Measurements from ENCODE around the gene PCMT1.
"Not testable (repeated sequence)": the region's sequence is repeated elsewhere in the genome, so short reads cannot be mapped to it uniquely, and the experiment has no call there.

The PCMT1 gene

DNA sequence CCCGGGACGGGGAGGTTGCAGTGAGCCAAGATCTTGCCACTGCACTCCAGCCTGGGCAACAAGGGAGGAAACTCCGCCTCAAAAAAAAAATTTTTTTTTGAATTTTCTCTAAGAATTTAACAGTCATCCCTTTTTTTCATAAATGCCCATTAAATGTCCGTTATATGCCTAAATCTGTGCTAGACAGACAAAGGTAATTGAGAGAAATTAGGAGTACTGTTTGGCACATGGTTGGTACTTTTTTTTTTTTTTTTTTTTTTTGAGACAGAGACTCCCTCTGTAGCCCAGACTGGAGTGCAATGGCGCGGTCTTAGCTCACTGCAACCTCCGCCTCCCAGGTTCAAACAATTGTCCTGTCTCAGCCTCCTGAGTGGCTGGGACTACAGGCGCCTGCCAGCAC is 1.7 kb downstream of the PCMT1 start:
- DNase-seq, result no peak

DNA sequence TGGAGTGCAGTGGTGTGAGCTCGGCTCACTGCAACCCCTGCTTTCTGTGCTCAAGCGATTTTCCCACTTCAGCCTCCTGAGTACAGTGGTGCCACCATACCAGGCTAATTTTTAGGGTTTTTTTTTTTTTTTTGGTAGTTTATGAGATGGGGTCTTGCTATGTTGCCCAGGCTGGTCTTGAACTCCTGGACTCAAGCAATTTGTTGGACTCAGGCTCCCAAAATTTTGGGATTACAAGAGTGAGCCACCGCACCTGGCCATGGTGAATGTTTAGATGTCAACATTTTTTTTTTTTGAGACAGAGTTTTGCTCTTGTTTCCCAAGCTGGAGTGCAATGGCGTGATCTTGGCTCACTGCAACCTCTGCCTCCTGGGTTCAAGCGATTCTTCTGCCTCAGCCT is 2.4 kb downstream of the PCMT1 start:
- DNase-seq, result not testable (repeated sequence)

DNA sequence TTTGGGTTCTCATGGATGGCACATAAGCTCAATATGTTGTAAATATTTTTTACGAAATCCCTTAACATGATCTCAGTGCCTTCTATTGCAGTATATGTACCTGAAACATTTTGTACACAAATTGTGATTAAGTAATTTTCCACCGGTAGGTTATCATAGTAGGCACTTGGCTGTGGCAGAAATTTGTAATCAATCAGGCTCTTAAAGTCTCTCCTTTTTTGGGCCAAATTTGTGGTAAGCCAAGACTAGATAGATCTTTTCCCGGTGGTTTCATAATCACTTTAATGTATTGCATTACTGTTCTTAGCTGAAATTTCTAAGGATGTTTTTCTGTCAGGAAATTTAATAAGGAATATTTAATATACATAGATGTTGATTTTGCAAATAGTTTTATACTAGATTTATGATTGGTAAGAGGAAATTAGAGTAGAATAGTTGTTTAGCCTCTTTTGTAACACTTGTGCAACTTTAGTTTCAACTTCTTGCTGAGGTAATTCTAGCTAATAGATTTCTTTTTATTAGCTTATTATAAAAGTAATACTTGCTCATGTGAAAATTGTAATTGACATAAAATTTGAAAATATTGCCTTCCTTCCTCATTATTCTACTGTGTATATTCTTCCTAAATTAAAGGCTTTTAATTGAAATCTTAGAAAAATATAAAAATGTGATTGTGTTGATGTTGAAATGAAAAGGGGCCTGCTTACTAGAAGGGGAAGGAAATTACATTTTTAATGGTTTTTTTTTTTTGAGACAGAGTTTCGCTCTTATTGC is 3.2 kb downstream of the PCMT1 start:
- DNase-seq, result no peak

DNA sequence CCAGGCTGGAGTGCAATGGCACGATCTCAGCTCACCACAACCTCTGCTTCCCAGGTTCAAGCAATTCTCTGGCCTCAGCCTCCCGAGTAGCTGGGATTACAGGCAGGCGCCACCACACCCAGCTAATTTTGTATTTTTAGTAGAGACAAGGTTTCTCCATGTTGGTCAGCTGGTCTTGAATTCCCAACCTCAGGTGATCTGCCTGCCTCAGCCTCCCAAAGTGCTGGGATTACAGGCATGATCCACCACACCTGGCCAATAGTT is 3.8 kb downstream of the PCMT1 start:
- not testable (repeated sequence) for DNase-seq

DNA sequence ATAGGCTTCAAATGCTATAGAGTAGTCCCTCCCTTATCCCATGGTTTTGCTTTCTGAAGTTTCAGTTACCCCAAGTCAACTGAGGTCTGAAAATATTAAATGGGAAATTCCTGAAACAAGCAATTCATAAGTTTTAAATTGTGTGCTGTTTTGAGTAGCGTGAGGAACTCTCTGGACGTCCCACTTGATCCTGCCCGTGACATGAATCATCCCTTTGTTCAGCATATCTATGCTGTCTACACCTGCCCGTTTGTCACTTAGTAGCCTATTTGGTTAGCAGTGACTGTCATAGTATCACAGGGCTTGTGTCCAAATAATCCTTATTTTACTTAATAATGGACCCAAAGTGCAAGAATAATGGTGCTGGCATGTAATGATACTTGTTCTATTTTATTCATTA is 5.0 kb downstream of the PCMT1 start:
- no peak for DNase-seq

GRCh38 chr6:149755300-149756260 is 6.0 kb downstream of the PCMT1 start:
- no peak for DNase-seq

DNA sequence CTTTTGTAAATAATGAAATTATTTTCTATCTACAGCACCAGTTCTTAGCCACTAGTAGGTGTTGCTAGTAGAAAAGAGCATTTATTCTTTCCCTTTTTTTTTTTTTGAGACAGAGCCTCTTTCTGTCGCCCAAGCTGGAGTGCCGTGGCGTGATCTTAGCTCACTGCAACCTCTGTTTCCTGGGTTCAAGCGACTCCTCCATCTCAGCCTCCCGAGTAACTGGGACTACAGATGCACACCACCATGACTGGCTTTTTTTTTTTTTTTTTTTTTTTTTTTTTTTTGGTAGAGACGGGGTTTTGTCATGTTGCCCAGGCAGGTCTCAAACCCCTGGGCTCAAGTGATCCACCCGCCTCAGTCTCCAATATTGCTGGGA is 6.7 kb downstream of the PCMT1 start:
- no peak for DNase-seq

- DNase-seq, result no peak
Observed at GRCh38 chr6:149761438-149761837, 11.9 kb downstream of the PCMT1 start.

DNA sequence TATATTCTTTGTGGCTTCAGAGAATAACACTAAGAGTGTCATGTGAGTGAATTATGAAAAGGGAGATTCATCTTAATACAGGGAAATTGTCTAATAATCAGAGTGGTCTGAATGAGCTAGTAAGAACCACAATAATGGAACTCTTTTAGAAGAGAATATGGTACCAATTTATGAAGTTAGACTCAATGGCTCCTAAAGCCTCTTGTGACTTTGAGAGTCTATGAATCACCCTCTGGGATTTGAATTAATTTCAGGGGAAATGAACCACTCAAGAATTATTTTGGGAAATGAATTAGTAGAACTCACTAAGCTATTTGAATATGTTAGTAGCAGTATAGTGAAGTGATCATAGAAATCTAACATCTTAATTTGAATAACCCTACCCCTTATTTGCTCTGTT is 14.3 kb downstream of the PCMT1 start:
- no peak for DNase-seq

GRCh38 chr6:149766156-149766769 is 16.7 kb downstream of the PCMT1 start:
- no peak for DNase-seq

GRCh38 chr6:149769676-149770075 is 20.1 kb downstream of the PCMT1 start:
- DNase-seq, result no peak

- DNase-seq, result no peak
Observed at GRCh38 chr6:149771185-149771584, 21.6 kb downstream of the PCMT1 start.

DNA sequence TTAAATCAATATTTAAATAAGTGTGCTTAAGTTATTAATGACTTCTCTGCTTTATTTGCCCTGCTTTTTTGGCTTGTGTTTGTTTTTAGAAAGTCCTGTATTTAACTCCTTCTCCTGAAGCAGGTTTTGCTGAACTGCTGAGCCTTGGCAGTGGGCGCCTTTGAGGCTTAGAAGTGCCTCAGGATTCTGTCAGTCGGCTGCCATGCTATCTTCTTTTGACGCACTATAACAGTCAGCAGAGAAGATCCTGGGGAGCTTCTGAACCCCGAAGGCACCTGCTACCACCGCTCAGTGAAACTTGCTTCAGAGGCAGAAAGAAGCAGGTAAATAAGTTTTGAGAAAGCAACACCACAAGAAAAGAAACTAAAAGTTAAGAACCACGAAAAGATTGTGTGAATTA is 22.4 kb downstream of the PCMT1 start:
- no peak for DNase-seq

DNA sequence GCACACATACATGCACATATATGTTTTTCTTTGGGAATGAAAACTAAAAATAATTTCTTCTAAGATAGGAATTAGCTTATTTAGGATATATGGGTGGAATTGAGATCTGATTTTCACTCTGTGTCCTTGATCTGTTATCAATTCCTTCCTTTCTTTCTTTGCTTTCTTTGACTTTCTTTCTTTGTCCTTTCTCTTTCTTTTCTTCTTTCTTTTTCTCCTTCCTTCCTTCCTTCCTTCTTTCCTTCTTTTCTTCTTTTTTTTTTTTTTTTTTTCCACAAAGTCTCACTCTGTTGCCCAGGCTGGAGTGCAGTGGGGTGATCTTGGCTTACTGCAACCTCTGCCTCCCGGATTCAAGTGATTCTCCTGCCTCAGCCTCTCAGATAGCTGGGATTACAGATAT is 28.1 kb downstream of the PCMT1 start:
- DNase-seq, result no peak

DNA sequence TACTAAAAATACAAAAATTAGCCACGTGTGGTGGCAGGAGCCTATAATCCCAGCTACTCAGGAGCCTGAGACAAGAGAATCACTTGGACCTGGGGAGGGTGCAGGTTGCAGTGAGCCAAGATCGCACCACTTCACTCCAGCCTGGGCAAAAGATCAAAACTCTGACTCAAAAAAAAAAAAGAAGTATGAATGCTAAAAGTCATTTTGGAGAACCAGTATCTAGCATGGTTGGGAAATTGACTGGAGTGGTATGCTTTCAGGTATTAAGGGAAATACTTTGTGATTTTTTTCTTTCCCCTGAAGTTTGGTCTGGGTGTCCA is 30.1 kb downstream of the PCMT1 start:
- DNase-seq, result no peak

GRCh38 chr6:149781715-149782114 is 32.2 kb downstream of the PCMT1 start:
- no peak for DNase-seq

- no peak for DNase-seq
Observed at GRCh38 chr6:149782337-149782736, 32.8 kb downstream of the PCMT1 start.

- DNase-seq, result no peak
Observed at GRCh38 chr6:149783551-149783950, 34.0 kb downstream of the PCMT1 start.

DNA sequence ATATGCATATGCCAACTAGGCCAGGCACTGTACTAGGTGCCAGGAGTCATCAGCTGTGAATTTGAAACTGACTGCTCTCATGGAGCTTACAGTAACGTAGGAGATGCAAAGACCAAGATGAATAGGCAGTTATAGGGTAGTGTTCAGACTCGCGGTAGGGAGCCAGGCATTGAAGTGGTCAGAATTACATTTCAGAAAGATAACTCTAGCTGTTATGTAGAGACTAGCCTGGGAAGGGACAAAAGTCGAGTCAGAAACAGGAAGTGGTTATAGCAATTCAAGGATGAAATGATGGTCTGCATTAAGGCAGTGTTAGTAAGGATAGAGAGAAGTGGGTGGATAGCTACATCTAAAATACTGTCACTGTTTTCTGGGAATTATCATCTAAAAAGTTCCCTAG is 56.6 kb downstream of the PCMT1 start:
- no peak for DNase-seq

DNA sequence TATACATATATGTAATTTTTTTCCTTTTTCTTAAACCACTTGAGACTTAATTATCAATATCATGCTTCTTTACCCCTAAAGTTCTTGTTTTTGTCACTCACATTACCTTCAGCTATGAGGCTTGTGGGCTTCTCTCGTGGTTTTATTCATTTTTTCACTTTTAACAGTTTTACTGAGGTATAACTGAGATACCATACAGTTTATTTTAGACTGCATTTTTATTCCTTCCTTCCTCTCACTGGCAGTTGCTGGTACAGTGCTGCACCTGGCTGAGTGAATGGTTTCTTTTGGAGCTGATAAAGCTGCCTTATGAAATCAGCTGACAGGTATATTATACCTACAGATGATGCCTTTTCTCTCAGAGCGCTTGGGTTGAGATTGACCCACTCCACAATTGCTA is 60.3 kb downstream of the PCMT1 start:
- no peak for DNase-seq

DNA sequence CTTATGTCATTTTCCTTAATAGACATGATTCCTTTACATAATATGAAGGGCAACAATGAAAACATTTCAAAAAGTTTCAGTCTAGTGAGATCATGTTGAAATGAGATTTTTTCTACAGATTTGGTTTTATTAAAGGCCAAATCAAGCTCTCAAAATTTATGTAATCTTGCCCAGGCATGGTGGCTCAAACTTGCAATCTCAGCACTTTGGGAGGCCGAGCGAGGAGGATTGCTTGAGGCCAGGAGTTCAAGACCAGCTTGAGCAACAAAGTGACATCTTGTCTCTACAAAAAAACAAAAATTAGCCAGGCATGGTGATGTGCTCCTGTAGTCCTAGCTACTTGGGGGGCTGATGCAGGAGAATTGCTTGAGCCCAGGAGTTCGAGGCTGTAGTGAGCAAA is 63.8 kb downstream of the PCMT1 start:
- no peak for DNase-seq

DNA sequence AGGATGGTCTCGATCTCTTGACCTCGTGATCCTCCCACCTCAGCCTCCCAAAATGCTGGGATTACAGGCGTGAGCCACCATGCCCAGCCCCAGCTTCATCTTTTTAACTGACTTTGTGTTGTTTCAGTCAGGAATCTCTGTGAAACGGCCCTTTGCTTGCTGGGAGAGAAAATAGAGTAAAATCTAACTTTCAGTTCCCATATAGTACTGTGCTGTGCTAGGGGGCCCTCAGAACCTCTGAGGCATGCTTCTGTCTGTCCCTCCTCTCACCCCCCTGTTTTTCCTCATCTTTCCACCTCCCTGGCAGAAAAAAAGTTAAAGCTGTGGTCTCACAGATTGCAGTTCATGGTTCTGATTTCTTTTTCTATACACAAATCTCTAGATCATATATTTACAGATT is 66.2 kb downstream of the PCMT1 start:
- DNase-seq, result no peak

DNA sequence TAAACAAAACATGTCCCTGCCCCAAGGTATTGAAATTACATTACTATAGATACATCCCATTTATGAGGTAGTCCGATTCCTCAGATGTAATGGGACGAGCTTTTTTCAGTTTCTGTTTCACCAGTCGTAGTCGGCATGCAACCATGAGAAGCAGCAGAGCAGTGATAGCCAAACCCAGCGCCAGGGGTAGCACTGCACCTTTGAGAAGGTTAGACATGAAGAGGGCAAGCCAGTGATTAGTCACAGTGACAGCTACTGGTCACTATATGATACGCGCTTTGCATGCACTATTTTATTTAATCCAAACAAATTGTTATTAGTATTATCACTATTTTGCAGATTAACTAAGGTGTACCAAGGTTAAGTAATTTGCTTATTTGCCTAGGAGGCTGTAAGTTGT is 71.0 kb downstream of the PCMT1 start:
- DNase-seq, result no peak

- DNase-seq, result no peak
Observed at GRCh38 chr6:149821492-149821891, 72.0 kb downstream of the PCMT1 start.

All from stimulated activated CD8-positive, alpha-beta memory T cell treated with anti-CD3 and anti-CD28 coated beads, Interleukin-4, amount 100 ng/mL, for 48 hours (primary cell).